ENCODE results near the gene GALNT10.

The GALNT10 gene

GRCh38 chr5:154403776-154404387 lies 213.3 kb downstream of the GALNT10 start:
- CTCF ChIA-PET = interaction anchor here (1.0 to 4.2 kb wide), 39 partner anchors 9 to 439 kb away, joined by 3 to 80 read pairs (median 6); partner anchors contain the start of gene GALNT10

GRCh38 chr5:154405078-154405792 lies 214.7 kb downstream of the GALNT10 start:
- ChIA-PET POLR2A (interaction anchor here (1.2 kb wide), 1 partner anchor 332 kb away, joined by 6 read pairs; no protein-coding TSS in a partner anchor), CTCF (interaction anchor here (0.6 to 4.2 kb wide), 79 partner anchors 8 to 439 kb away, joined by 3 to 80 read pairs (median 4); partner anchors contain the start of gene GALNT10)
- peak; percentile 87 for TF ChIP-seq CTCF (IDR thresholded peaks at IDR 0.05; ENCODE audit: control extremely low read depth, extremely low read depth, low read depth, missing control alignments)
- peak; percentile 91 for DNase-seq (ENCODE audit: extremely low spot score)

More at GRCh38 chr5:154403776-154404387, 213.3 kb downstream of the GALNT10 start:
- no peak for TF ChIP-seq CTCF (IDR thresholded peaks at IDR 0.05; ENCODE audit: control extremely low read depth, extremely low read depth, low read depth, missing control alignments)
- POLR2A ChIA-PET = no interaction called here
- no peak for DNase-seq (ENCODE audit: extremely low spot score)

GRCh38 chr5:154406231-154406630 lies 215.7 kb downstream of the GALNT10 start:
- DNase-seq (ENCODE audit: extremely low spot score) = no peak
- POLR2A ChIA-PET = interaction anchor here (1.2 kb wide), 1 partner anchor 333 kb away, joined by 6 read pairs; no protein-coding TSS in a partner anchor
- CTCF ChIA-PET = interaction anchor here (0.6 to 4.7 kb wide), 33 partner anchors 12 to 440 kb away, joined by 3 to 80 read pairs (median 6); partner anchors contain the start of gene GALNT10

GRCh38 chr5:154406826-154407225 lies 216.3 kb downstream of the GALNT10 start:
- no peak for TF ChIP-seq CTCF (IDR thresholded peaks at IDR 0.05; ENCODE audit: control extremely low read depth, extremely low read depth, low read depth, missing control alignments)
- no peak for DNase-seq (ENCODE audit: extremely low spot score)
- POLR2A ChIA-PET = no interaction called here
- CTCF ChIA-PET = interaction anchor here (1.0 to 4.7 kb wide), 7 partner anchors 11 to 342 kb away, joined by 3 to 29 read pairs (median 7); no protein-coding TSS in a partner anchor

More at GRCh38 chr5:154406231-154406630, 215.7 kb downstream of the GALNT10 start:
- TF ChIP-seq CTCF (IDR thresholded peaks at IDR 0.05; ENCODE audit: control extremely low read depth, extremely low read depth, low read depth, missing control alignments) = no peak

- POLR2A ChIA-PET = no interaction called here
- no peak for DNase-seq (ENCODE audit: extremely low spot score)
- TF ChIP-seq CTCF (IDR thresholded peaks at IDR 0.05; ENCODE audit: control extremely low read depth, extremely low read depth, low read depth, missing control alignments) = no peak
- CTCF ChIA-PET = interaction anchor here (4.7 kb wide), 1 partner anchor 336 kb away, joined by 29 read pairs; no protein-coding TSS in a partner anchor
These were observed 218.3 kb downstream of the GALNT10 start for GRCh38 chr5:154408811-154409210.

- ChIA-PET POLR2A (interaction anchor here (0.6 kb wide), 1 partner anchor 14 kb away, joined by 4 read pairs; no protein-coding TSS in a partner anchor), CTCF (interaction anchor here (4.7 kb wide), 1 partner anchor 337 kb away, joined by 29 read pairs; no protein-coding TSS in a partner anchor)
- DNase-seq (ENCODE audit: extremely low spot score) = no peak
- no peak for TF ChIP-seq CTCF (IDR thresholded peaks at IDR 0.05; ENCODE audit: control extremely low read depth, extremely low read depth, low read depth, missing control alignments)
These were observed 218.8 kb downstream of the GALNT10 start for GRCh38 chr5:154409230-154409840.
